ENCODE results near the gene OR52A5.

Gene OR52A5

GRCh38 chr11:5115339-5115738, 22.8 kb downstream of the OR52A5 start:
- DNase-seq (ENCODE audit: low spot score), result no peak

- DNase-seq (ENCODE audit: low spot score), result no peak
Measured at GRCh38 chr11:5107285-5107684, 30.9 kb downstream of the OR52A5 start.

- no peak for DNase-seq (ENCODE audit: low spot score)
Measured at GRCh38 chr11:5103066-5103465, 35.1 kb downstream of the OR52A5 start.

GRCh38 chr11:5102246-5102645, 35.9 kb downstream of the OR52A5 start:
- DNase-seq (ENCODE audit: low spot score), result no peak

GRCh38 chr11:5096011-5096410, 42.1 kb downstream of the OR52A5 start:
- DNase-seq (ENCODE audit: low spot score), result no peak

- no peak for DNase-seq (ENCODE audit: low spot score)
Measured at GRCh38 chr11:5092821-5093585, 45.2 kb downstream of the OR52A5 start.

GRCh38 chr11:5090668-5091067, 47.5 kb downstream of the OR52A5 start:
- no peak for DNase-seq (ENCODE audit: low spot score)

- DNase-seq (ENCODE audit: low spot score), result no peak
Measured at GRCh38 chr11:5088556-5088955, 49.6 kb downstream of the OR52A5 start.

DNA sequence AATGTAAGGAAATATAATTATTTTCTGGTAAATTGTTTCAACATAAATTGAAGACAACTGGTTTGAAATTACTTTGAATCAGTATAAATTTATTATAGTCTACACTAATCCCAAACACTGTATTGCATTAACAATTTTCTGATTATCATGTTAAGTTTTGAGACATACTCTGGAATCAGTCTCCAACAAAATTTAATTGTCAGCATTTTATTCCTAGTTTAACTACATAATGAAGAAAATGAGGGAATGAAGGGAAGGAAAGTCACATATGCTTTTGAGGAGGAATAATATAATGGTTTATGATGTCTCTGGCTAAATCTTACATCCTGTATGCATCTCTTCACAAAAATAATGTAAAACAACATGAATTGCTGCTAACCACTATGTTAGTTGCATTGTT, 54.6 kb downstream of the OR52A5 start:
- DNase-seq (ENCODE audit: low spot score), result no peak

GRCh38 chr11:5081405-5081804, 56.8 kb downstream of the OR52A5 start:
- DNase-seq (ENCODE audit: low spot score), result no peak

All from AG08395 (cell line).